ENCODE results near the gene ZAP70.

ZAP70 gene

DNA sequence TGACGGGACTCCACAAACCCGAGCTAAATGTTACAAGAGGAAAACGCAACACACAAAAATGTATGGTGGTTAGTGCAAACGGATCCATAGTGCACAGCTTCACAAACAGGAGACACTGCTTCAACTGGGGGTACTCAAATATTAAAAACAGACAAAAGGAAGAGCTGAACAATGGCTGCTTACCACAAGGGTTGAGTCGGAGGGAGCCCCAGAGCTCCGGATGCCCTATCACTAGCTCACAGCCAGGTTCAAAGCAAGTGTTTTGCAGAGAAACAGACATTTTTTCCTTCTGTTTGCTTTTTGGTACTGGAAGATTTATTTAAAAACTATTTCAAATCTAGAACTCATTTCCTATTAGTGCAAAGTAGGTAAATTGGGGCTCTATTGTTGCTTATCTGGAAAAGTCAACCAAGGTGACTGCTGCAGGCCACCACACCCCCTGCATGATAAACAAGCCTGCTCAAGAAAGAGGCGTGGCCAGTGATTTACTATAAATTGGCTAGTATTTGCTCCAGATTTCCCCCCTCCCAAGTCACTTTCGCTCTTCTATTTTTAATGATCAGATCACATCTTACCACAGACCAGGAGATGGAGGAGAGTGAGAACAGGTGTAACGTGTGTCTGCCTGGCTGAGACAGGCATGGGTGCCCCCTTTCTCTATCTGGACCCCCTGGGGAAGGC lies 46.5 kb downstream of the ZAP70 start:
- Histone ChIP-seq H3K36me3 (ENCODE audit: control insufficient read depth in 1 of 2, insufficient read depth in 2 of 2, low read depth in 1 of 2, low read length in 2 of 2) (peaks cover 73 to 94% of the 10 kb centered on the region in 2 experiments), H3K4me1 (ENCODE audit: control insufficient read depth, insufficient read depth, low read depth, low read length) (peaks cover 7% of the 10 kb centered on the region), H3K4me3 (ENCODE audit: insufficient read depth in 1 of 2, low read depth in 1 of 2, low read length in 2 of 2) (no peak overlapping the region), H3K79me1 (replicated peaks; ENCODE audit: low read length, poor library complexity, severe bottlenecking) (no peaks in the 10 kb centered on the region), H3K27me3 (ENCODE audit: control insufficient read depth in 1 of 2, insufficient read depth in 1 of 2, low read length in 2 of 2) (no peaks in the 10 kb centered on the region), H3K4ac (ENCODE audit: low read depth in 1 of 2, low read length in 2 of 2) (no peak overlapping the region), H3K23ac (ENCODE audit: low read length in 2 of 2) (no peak overlapping the region), H3K4me2 (ENCODE audit: low read length, poor library complexity, severe bottlenecking) (no peak overlapping the region), H4K8ac (ENCODE audit: low read length) (no peak overlapping the region), H3K9me3 (ENCODE audit: control insufficient read depth, low read length) (no peaks in the 10 kb centered on the region), H2BK12ac (ENCODE audit: low read length in 2 of 2) (no peak overlapping the region), H2BK5ac (ENCODE audit: low read depth, low read length, poor library complexity, severe bottlenecking) (no peak overlapping the region), H2BK15ac (ENCODE audit: low read depth, poor library complexity, severe bottlenecking) (no peak overlapping the region), H3K18ac (ENCODE audit: low read depth in 1 of 2, low read length in 2 of 2) (no peak overlapping the region), H3K14ac (ENCODE audit: low read length in 2 of 2) (no peak overlapping the region), H2AFZ (ENCODE audit: low read depth, low read length) (no peak overlapping the region), H4K91ac (ENCODE audit: low read length) (no peak overlapping the region), H2BK120ac (ENCODE audit: low read depth, low read length) (no peak overlapping the region), H3K9ac (ENCODE audit: low read length) (no peak overlapping the region), H2AK5ac (ENCODE audit: low read length, severe bottlenecking) (no peak overlapping the region), H3K27ac (ENCODE audit: low read length, poor library complexity, severe bottlenecking) (no peak overlapping the region)
- DNase-seq = no peak
- 94% methylated on average over 7 of the region's 9 CpGs for WGBS

DNA sequence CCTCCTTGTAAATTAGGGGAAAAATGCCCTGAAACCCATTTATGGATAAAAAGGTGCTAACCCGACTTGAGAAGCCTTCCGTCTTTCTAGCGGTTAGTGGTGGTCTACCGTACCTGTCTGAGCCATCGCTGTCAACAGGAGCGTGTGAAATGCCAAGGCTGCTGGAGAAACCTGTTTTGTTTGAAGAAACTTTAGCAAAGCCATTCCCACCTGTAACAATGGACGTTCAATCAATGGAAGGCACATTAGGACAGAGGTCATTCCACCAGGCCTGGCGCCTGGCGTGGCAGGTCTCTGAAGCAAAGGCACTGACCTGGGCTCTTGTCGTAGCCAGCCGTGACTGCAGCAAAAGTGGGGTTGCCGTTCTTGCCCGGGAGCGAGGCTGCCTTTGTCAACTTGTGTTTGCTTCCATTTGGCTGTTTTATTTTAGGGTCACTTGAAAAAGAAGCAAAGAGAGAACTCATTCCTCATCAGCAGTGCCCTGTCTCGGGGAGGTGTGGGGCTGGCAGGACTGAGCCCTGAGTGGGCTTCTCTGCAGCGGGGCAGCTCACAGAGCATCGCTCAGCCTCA lies 47.2 kb downstream of the ZAP70 start:
- Histone ChIP-seq H4K8ac (ENCODE audit: low read length) (no peak overlapping the region), H3K18ac (ENCODE audit: low read depth in 1 of 2, low read length in 2 of 2) (no peak overlapping the region), H2BK12ac (ENCODE audit: low read length in 2 of 2) (no peak overlapping the region), H3K36me3 (ENCODE audit: control insufficient read depth in 1 of 2, insufficient read depth in 2 of 2, low read depth in 1 of 2, low read length in 2 of 2) (peaks cover 77 to 94% of the 10 kb centered on the region in 2 experiments), H3K14ac (ENCODE audit: low read length in 2 of 2) (no peak overlapping the region), H3K23ac (ENCODE audit: low read length in 2 of 2) (no peak overlapping the region), H4K91ac (ENCODE audit: low read length) (no peak overlapping the region), H3K9ac (ENCODE audit: low read length) (no peak overlapping the region), H3K27me3 (ENCODE audit: control insufficient read depth in 1 of 2, insufficient read depth in 1 of 2, low read length in 2 of 2) (no peaks in the 10 kb centered on the region), H3K79me1 (replicated peaks; ENCODE audit: low read length, poor library complexity, severe bottlenecking) (no peaks in the 10 kb centered on the region), H2BK5ac (ENCODE audit: low read depth, low read length, poor library complexity, severe bottlenecking) (no peak overlapping the region), H3K4me3 (ENCODE audit: insufficient read depth in 1 of 2, low read depth in 1 of 2, low read length in 2 of 2) (no peak overlapping the region), H3K27ac (ENCODE audit: low read length, poor library complexity, severe bottlenecking) (no peak overlapping the region), H3K4ac (ENCODE audit: low read depth in 1 of 2, low read length in 2 of 2) (no peak overlapping the region), H2BK120ac (ENCODE audit: low read depth, low read length) (no peak overlapping the region), H2BK15ac (ENCODE audit: low read depth, poor library complexity, severe bottlenecking) (no peak overlapping the region), H2AFZ (ENCODE audit: low read depth, low read length) (no peak overlapping the region), H2AK5ac (ENCODE audit: low read length, severe bottlenecking) (no peak overlapping the region), H3K4me1 (ENCODE audit: control insufficient read depth, insufficient read depth, low read depth, low read length) (peaks cover 7% of the 10 kb centered on the region), H3K4me2 (ENCODE audit: low read length, poor library complexity, severe bottlenecking) (no peak overlapping the region), H3K9me3 (ENCODE audit: control insufficient read depth, low read length) (no peaks in the 10 kb centered on the region)
- no peak for DNase-seq
- WGBS = 98% methylated on average over 17 of the region's 17 CpGs

GRCh38 chr2:97761192-97761591 lies 47.8 kb downstream of the ZAP70 start:
- no peaks in the 10 kb centered on the region for H3K27me3 ChIP-seq (ENCODE audit: control insufficient read depth in 1 of 2, insufficient read depth in 1 of 2, low read length in 2 of 2)
- H2AK5ac ChIP-seq (ENCODE audit: low read length, severe bottlenecking) = no peak overlapping the region
- no peak overlapping the region for H3K4me3 ChIP-seq (ENCODE audit: insufficient read depth in 1 of 2, low read depth in 1 of 2, low read length in 2 of 2)
- no peaks in the 10 kb centered on the region for H3K79me1 ChIP-seq (replicated peaks; ENCODE audit: low read length, poor library complexity, severe bottlenecking)
- no peak overlapping the region for H2BK12ac ChIP-seq (ENCODE audit: low read length in 2 of 2)
- no peak overlapping the region for H2BK15ac ChIP-seq (ENCODE audit: low read depth, poor library complexity, severe bottlenecking)
- H3K36me3 ChIP-seq (ENCODE audit: control insufficient read depth in 1 of 2, insufficient read depth in 2 of 2, low read depth in 1 of 2, low read length in 2 of 2) = peaks cover 74 to 94% of the 10 kb centered on the region in 2 experiments
- H2BK120ac ChIP-seq (ENCODE audit: low read depth, low read length) = no peak overlapping the region
- no peak for DNase-seq
- H3K4me2 ChIP-seq (ENCODE audit: low read length, poor library complexity, severe bottlenecking) = no peak overlapping the region
- no peaks in the 10 kb centered on the region for H3K9me3 ChIP-seq (ENCODE audit: control insufficient read depth, low read length)
- WGBS = 92% methylated on average over 23 of the region's 23 CpGs
- H2BK5ac ChIP-seq (ENCODE audit: low read depth, low read length, poor library complexity, severe bottlenecking) = no peak overlapping the region
- peaks cover 7% of the 10 kb centered on the region for H3K4me1 ChIP-seq (ENCODE audit: control insufficient read depth, insufficient read depth, low read depth, low read length)
- H3K14ac ChIP-seq (ENCODE audit: low read length in 2 of 2) = no peak overlapping the region
- H3K27ac ChIP-seq (ENCODE audit: low read length, poor library complexity, severe bottlenecking) = no peak overlapping the region
- H4K8ac ChIP-seq (ENCODE audit: low read length) = no peak overlapping the region
- H3K18ac ChIP-seq (ENCODE audit: low read depth in 1 of 2, low read length in 2 of 2) = no peak overlapping the region
- peak overlapping the region; percentile 15 for H4K91ac ChIP-seq (ENCODE audit: low read length)
- no peak overlapping the region for H2AFZ ChIP-seq (ENCODE audit: low read depth, low read length)
- no peak overlapping the region for H3K9ac ChIP-seq (ENCODE audit: low read length)
- H3K23ac ChIP-seq (ENCODE audit: low read length in 2 of 2) = no peak overlapping the region
- H3K4ac ChIP-seq (ENCODE audit: low read depth in 1 of 2, low read length in 2 of 2) = no peak overlapping the region

DNA sequence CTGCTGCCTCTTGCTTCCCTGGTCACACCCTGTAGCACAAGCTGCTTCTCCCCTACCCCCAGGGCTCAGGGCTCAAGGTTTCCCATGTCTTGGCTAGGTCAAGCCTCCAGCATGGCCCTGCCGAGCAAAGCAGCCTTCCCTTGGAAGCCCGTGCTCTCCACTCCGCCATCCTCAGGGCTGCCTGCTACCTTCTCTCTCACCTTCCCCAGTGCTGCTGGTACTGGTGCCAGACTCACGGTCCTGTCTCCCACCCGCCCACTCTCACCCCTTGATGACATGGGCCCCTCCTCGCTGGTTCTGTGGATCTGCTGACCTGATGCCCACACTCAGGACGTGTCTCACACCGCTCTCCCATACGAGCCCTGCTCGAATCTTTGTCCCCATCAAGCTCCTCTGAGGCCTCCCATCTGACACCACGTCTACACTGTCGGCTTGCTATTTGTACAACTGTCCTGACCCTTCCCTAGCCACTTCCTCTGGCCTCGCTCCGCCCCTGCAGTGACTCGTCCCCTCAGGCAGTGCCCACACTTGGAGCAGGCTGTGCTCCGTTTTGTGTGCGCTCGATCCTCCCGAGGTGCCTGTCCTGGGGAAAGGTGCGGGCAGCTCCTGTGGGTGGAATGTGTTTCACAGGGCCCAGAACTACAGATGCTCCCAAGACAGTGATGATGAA lies 49.9 kb downstream of the ZAP70 start:
- Histone ChIP-seq H2AFZ (ENCODE audit: low read depth, low read length) (no peak overlapping the region), H3K14ac (ENCODE audit: low read length in 2 of 2) (no peak overlapping the region), H3K4me2 (ENCODE audit: low read length, poor library complexity, severe bottlenecking) (no peak overlapping the region), H2BK15ac (ENCODE audit: low read depth, poor library complexity, severe bottlenecking) (no peak overlapping the region), H3K27ac (ENCODE audit: low read length, poor library complexity, severe bottlenecking) (no peak overlapping the region), H2BK12ac (ENCODE audit: low read length in 2 of 2) (no peak overlapping the region), H3K36me3 (ENCODE audit: control insufficient read depth in 1 of 2, insufficient read depth in 2 of 2, low read depth in 1 of 2, low read length in 2 of 2) (peaks cover 63 to 89% of the 10 kb centered on the region in 2 experiments), H3K27me3 (ENCODE audit: control insufficient read depth in 1 of 2, insufficient read depth in 1 of 2, low read length in 2 of 2) (no peaks in the 10 kb centered on the region), H3K4me3 (ENCODE audit: insufficient read depth in 1 of 2, low read depth in 1 of 2, low read length in 2 of 2) (no peak overlapping the region), H4K8ac (ENCODE audit: low read length) (no peak overlapping the region), H2BK5ac (ENCODE audit: low read depth, low read length, poor library complexity, severe bottlenecking) (no peak overlapping the region), H2BK120ac (ENCODE audit: low read depth, low read length) (no peak overlapping the region), H3K9me3 (ENCODE audit: control insufficient read depth, low read length) (no peaks in the 10 kb centered on the region), H3K4ac (ENCODE audit: low read depth in 1 of 2, low read length in 2 of 2) (no peak overlapping the region), H2AK5ac (ENCODE audit: low read length, severe bottlenecking) (no peak overlapping the region), H3K4me1 (ENCODE audit: control insufficient read depth, insufficient read depth, low read depth, low read length) (peaks cover 7% of the 10 kb centered on the region), H3K79me1 (replicated peaks; ENCODE audit: low read length, poor library complexity, severe bottlenecking) (no peaks in the 10 kb centered on the region), H3K23ac (ENCODE audit: low read length in 2 of 2) (no peak overlapping the region), H3K9ac (ENCODE audit: low read length) (no peak overlapping the region), H4K91ac (ENCODE audit: low read length) (no peak overlapping the region), H3K18ac (ENCODE audit: low read depth in 1 of 2, low read length in 2 of 2) (peak overlapping the region in 1 of 2 experiments; percentile 16)
- DNase-seq = no peak
- WGBS = 79% methylated on average over 20 of the region's 20 CpGs
